Mesodermal cell (in vitro differentiated cells): ENCODE data around the gene ZNF865.

Experiments used
- H3K27ac ChIP-seq: 2 replicates; pipeline ENCODE4 v1.7.0; 2013; ENCODE audit warnings: mild to moderate bottlenecking, low read depth, low read length, moderate library complexity; ENCODE audit not compliant: severe bottlenecking
- H3K36me3 ChIP-seq: 2 replicates; pipeline ENCODE4 v1.7.1; 2013; ENCODE audit warnings: mild to moderate bottlenecking, low read length, moderate library complexity; ENCODE audit not compliant: control insufficient read depth, insufficient read depth
- H3K4me1 ChIP-seq: one replicate; pipeline ENCODE4 v1.7.1; 2013; ENCODE audit warnings: mild to moderate bottlenecking, low read length; ENCODE audit not compliant: insufficient read depth, control insufficient read depth, poor library complexity, severe bottlenecking
- H3K4me3 ChIP-seq: 2 replicates; pipeline ENCODE4 v1.7.0; 2013; ENCODE audit warnings: low read length, control low read depth, mild to moderate bottlenecking; ENCODE audit not compliant: insufficient read depth, poor library complexity, severe bottlenecking; ENCODE audit errors: extremely low read depth
- H3K9me3 ChIP-seq: 2 replicates; pipeline ENCODE4 v1.7.1; 2013; ENCODE audit warnings: mild to moderate bottlenecking, low read length, moderate library complexity; ENCODE audit not compliant: control insufficient read depth
- WGBS, 2 experiments: methylation state at CpG; one replicate each; pipeline ENCODE4 v1.1.5; 2013; ENCODE audit warnings: missing lambda C conversion rate in 2 of 2; ENCODE audit not compliant: insufficient coverage in 2 of 2; 5-methylcytosine and 5-hydroxymethylcytosine counted together

Gene ZNF865

DNA sequence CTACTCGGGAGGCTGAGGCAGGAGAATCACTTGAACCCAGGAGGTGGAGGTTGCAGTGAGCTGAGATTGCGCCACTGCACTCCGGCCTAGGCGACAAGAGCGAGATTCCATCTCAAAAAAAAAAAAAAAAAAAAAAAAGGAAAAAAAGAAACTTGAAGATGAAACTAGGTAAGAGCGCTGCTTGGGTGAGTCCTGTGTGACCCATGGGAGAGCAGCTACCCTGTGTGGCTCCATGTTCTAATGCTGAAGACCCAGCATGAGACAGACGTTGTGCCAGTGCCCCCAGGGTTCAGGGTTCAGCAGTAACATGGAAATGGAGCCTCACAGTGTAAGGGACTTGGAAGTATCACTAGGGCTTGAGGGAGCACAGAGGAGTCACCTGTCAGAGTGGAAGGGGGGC lies 13.0 kb downstream of the ZNF865 start:
- Histone ChIP-seq H3K4me3 (no peak overlapping the region), H3K27ac (no peak overlapping the region), H3K9me3 (no peaks in the 10 kb centered on the region), H3K36me3 (peaks cover 38% of the 10 kb centered on the region), H3K4me1 (no peaks in the 10 kb centered on the region)
- WGBS, 2 experiments = 95 to 97% methylated on average over 2 of the region's 7 CpGs

- no peak overlapping the region for H3K4me3 ChIP-seq
- no peaks in the 10 kb centered on the region for H3K4me1 ChIP-seq
- 94 to 100% methylated on average over 2 of the region's 3 CpGs for WGBS, 2 experiments
- H3K36me3 ChIP-seq = peaks cover 38% of the 10 kb centered on the region
- no peak overlapping the region for H3K27ac ChIP-seq
- no peaks in the 10 kb centered on the region for H3K9me3 ChIP-seq
These were observed 13.8 kb downstream of the ZNF865 start for GRCh38 chr19:55619286-55619685.

GRCh38 chr19:55620410-55621204 lies 15.2 kb downstream of the ZNF865 start:
- no peaks in the 10 kb centered on the region for H3K4me1 ChIP-seq
- H3K36me3 ChIP-seq = peaks cover 35% of the 10 kb centered on the region
- no peak overlapping the region for H3K27ac ChIP-seq
- 98 to 99% methylated on average over 7 to 11 of the region's 12 CpGs for WGBS, 2 experiments
- H3K9me3 ChIP-seq = no peaks in the 10 kb centered on the region
- no peak overlapping the region for H3K4me3 ChIP-seq

DNA sequence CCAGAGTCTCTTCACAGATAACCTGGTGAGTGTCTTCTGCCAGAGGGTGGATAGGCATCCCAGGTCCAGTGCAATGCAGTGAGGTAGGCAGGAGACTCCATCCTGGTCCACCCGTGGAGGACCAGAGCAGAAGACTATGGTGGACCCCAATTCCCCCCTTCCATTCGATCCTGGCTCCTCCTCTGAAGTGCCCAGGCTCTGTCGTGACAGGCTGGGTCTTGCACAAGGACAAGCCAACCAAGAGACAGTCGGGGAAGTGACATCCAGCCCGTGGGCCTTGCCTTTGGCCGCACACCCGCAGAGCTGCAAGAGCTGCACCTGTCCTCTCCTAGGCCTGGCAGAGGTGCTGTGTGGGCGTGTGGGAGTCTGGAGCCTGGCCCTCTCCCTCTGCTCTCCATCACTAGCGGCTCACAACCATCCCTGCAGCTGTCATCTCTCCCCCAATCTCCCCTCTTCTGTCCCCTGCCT lies 15.8 kb downstream of the ZNF865 start:
- Histone ChIP-seq H3K27ac (no peak overlapping the region), H3K9me3 (no peaks in the 10 kb centered on the region), H3K4me3 (no peak overlapping the region), H3K4me1 (no peaks in the 10 kb centered on the region), H3K36me3 (peaks cover 30% of the 10 kb centered on the region)
- 93 to 96% methylated on average over 3 to 8 of the region's 9 CpGs for WGBS, 2 experiments

GRCh38 chr19:55621673-55622231 lies 16.3 kb downstream of the ZNF865 start:
- H3K4me3 ChIP-seq = no peak overlapping the region
- H3K36me3 ChIP-seq = peaks cover 25% of the 10 kb centered on the region
- no peaks in the 10 kb centered on the region for H3K4me1 ChIP-seq
- 96 to 97% methylated on average over 36 to 47 of the region's 55 CpGs for WGBS, 2 experiments
- no peak overlapping the region for H3K27ac ChIP-seq
- H3K9me3 ChIP-seq = no peaks in the 10 kb centered on the region

- Histone ChIP-seq H3K9me3 (no peaks in the 10 kb centered on the region), H3K4me3 (no peak overlapping the region), H3K27ac (no peak overlapping the region), H3K36me3 (peaks cover 19% of the 10 kb centered on the region), H3K4me1 (no peaks in the 10 kb centered on the region)
- WGBS, 2 experiments = 97% methylated on average over 30 to 40 of the region's 40 CpGs
These were observed 17.0 kb downstream of the ZNF865 start for GRCh38 chr19:55622242-55622969.

GRCh38 chr19:55623130-55623529 lies 17.7 kb downstream of the ZNF865 start:
- no peak overlapping the region for H3K27ac ChIP-seq
- no peaks in the 10 kb centered on the region for H3K4me1 ChIP-seq
- no peak overlapping the region for H3K4me3 ChIP-seq
- no peaks in the 10 kb centered on the region for H3K9me3 ChIP-seq
- peaks cover 13% of the 10 kb centered on the region for H3K36me3 ChIP-seq
- WGBS, 2 experiments = 95 to 100% methylated on average over 4 to 6 of the region's 7 CpGs

GRCh38 chr19:55623561-55623960 lies 18.1 kb downstream of the ZNF865 start:
- no peaks in the 10 kb centered on the region for H3K9me3 ChIP-seq
- peaks cover 13% of the 10 kb centered on the region for H3K36me3 ChIP-seq
- H3K4me1 ChIP-seq = no peaks in the 10 kb centered on the region
- H3K27ac ChIP-seq = peak overlapping the region; percentile 5
- peak overlapping the region; percentile 56 for H3K4me3 ChIP-seq
- WGBS, 2 experiments = 91 to 92% methylated on average over 5 to 6 of the region's 7 CpGs

- H3K4me1 ChIP-seq = no peaks in the 10 kb centered on the region
These were observed 18.9 kb downstream of the ZNF865 start, which contains the start of gene ZNF784 for GRCh38 chr19:55624109-55625003. TSS of gene ZNF784 (minus strand) at chr19:55624566. CDS start at chr19:55624561, 5 bp downstream.

DNA sequence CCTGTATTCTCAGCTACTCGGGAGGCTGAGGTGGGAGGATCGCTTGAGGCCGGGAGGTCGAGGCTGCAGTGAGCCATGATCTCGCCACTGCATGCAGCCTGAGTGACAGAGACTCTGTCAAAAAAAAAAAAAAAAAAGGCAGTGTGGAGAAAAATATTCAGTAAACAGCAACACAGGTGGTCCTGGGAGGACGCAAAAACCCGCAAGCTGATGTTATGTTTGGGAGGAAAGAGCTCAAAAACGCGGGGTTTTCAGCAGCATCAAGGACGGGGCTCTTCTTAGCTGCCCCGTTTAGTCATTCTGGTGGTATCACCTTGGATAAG lies 19.5 kb downstream of the ZNF865 start:
- Histone ChIP-seq H3K4me1 (no peaks in the 10 kb centered on the region), H3K9me3 (no peaks in the 10 kb centered on the region), H3K27ac (no peak overlapping the region), H3K36me3 (peaks cover 9% of the 10 kb centered on the region), H3K4me3 (peak overlapping the region; percentile 56)
- 60% methylated on average over 11 of the region's 11 CpGs; no CpG with 5 or more reads in 1 of the 2 experiments for WGBS, 2 experiments

More at GRCh38 chr19:55624109-55625003, 18.9 kb downstream of the ZNF865 start, which contains the start of gene ZNF784:
- peaks cover 13% of the 10 kb centered on the region for H3K36me3 ChIP-seq
- 2 to 4% methylated on average over 36 to 40 of the region's 56 CpGs for WGBS, 2 experiments
- no peaks in the 10 kb centered on the region for H3K9me3 ChIP-seq
- peak within 1 kb of the TSS; percentile 97 for H3K27ac ChIP-seq
- H3K4me3 ChIP-seq = peak within 1 kb of the TSS; percentile 56
